WTC11 (cell line): Measurements from ENCODE around the gene ATXN10. TPM values are rescaled to one million over a fixed set of nuclear protein-coding genes. Genes with fewer than 3 reads are reported as not detected.

ENCODE experiments used
- GABPB1 ChIP-seq: sonication (generic); formaldehyde crosslinking; IDR thresholded peaks from 2 replicates; pipeline ENCODE4 v1.8.1; 2023; ENCODE audit warnings: mild to moderate bottlenecking, missing genetic modification reagents
- JUN ChIP-seq: sonication (generic); formaldehyde crosslinking; IDR thresholded peaks from 2 replicates; pipeline ENCODE4 v1.8.0; 2023; ENCODE audit warnings: mild to moderate bottlenecking, missing genetic modification reagents
- NFATC4 ChIP-seq: fragments of 250-450 bp; sonication (Bioruptor Pico); IDR thresholded peaks from 2 replicates; pipeline ENCODE4 v1.9.0; 2021; ENCODE audit warnings: mild to moderate bottlenecking
- RORB ChIP-seq: fragments of 250-450 bp; sonication (Bioruptor Pico); IDR thresholded peaks from 2 replicates; pipeline ENCODE4 v1.9.0; 2021; ENCODE audit warnings: mild to moderate bottlenecking
- TEAD4 ChIP-seq: sonication (generic); formaldehyde crosslinking; IDR thresholded peaks from 2 replicates; pipeline ENCODE4 v1.8.0; 2022; ENCODE audit warnings: mild to moderate bottlenecking, missing genetic modification reagents
- TP53 ChIP-seq: sonication (generic); formaldehyde crosslinking; IDR thresholded peaks from 2 replicates; pipeline ENCODE4 v1.8.1; 2023; ENCODE audit warnings: mild to moderate bottlenecking, missing genetic modification reagents
- ZNF317 ChIP-seq: sonication (generic); formaldehyde crosslinking; IDR thresholded peaks from 2 replicates; pipeline ENCODE4 v1.8.1; 2023; ENCODE audit warnings: low read depth, mild to moderate bottlenecking, moderate library complexity, missing genetic modification reagents, borderline replicate concordance
- ZNF416 ChIP-seq: fragments of 250-450 bp; sonication (Bioruptor Pico); IDR thresholded peaks from 2 replicates; pipeline ENCODE4 v1.9.0; 2021; ENCODE audit warnings: mild to moderate bottlenecking, inconsistent platforms
- total RNA-seq: library from RNA; stranded (reverse); gene quantifications from 3 replicates; pipeline ENCODE4 v1.2.3, GENCODE V29; 2021
- TF ChIP-seq, protein P1 (sequence below): sonication (generic); formaldehyde crosslinking; IDR thresholded peaks from 2 replicates; pipeline ENCODE4 v1.8.0; 2022; ENCODE audit warnings: missing genetic modification reagents
- TF ChIP-seq, protein P2 (sequence below): sonication (generic); formaldehyde crosslinking; IDR thresholded peaks from 2 replicates; pipeline ENCODE4 v1.8.1; 2022; ENCODE audit warnings: mild to moderate bottlenecking, missing genetic modification reagents, moderate library complexity, borderline replicate concordance
- TF ChIP-seq, protein P3 (sequence below): fragments of 250-450 bp; sonication (Bioruptor Pico); conservative IDR thresholded peaks from 2 replicates; pipeline ENCODE4 v1.9.0; 2021; ENCODE audit warnings: mild to moderate bottlenecking
- TF ChIP-seq, protein P4 (sequence below): sonication (generic); formaldehyde crosslinking; IDR thresholded peaks from 2 replicates; pipeline ENCODE4 v1.8.1; 2023; ENCODE audit warnings: mild to moderate bottlenecking, missing genetic modification reagents
- TF ChIP-seq, protein P5 (sequence below): sonication (generic); formaldehyde crosslinking; IDR thresholded peaks from 2 replicates; pipeline ENCODE4 v1.8.0; 2023; ENCODE audit warnings: missing genetic modification reagents, mild to moderate bottlenecking, borderline replicate concordance
- TF ChIP-seq, protein P6 (sequence below): fragments of 250-450 bp; sonication (Bioruptor Pico); IDR thresholded peaks from 2 replicates; pipeline ENCODE4 v1.9.0; 2021; ENCODE audit warnings: mild to moderate bottlenecking, borderline replicate concordance
- TF ChIP-seq, protein P7 (sequence below): fragments of 250-450 bp; sonication (Bioruptor Pico); IDR thresholded peaks from 2 replicates; pipeline ENCODE4 v1.8.0; 2021; ENCODE audit warnings: mild to moderate bottlenecking
- TF ChIP-seq, protein P8 (sequence below): fragments of 200-600 bp; IDR thresholded peaks from 2 replicates; pipeline ENCODE4 v1.8.0; 2022; ENCODE audit warnings: antibody characterized with exemption

The ATXN10 gene
- total RNA-seq, 1 experiment from 2014 or later = 185 TPM

DNA sequence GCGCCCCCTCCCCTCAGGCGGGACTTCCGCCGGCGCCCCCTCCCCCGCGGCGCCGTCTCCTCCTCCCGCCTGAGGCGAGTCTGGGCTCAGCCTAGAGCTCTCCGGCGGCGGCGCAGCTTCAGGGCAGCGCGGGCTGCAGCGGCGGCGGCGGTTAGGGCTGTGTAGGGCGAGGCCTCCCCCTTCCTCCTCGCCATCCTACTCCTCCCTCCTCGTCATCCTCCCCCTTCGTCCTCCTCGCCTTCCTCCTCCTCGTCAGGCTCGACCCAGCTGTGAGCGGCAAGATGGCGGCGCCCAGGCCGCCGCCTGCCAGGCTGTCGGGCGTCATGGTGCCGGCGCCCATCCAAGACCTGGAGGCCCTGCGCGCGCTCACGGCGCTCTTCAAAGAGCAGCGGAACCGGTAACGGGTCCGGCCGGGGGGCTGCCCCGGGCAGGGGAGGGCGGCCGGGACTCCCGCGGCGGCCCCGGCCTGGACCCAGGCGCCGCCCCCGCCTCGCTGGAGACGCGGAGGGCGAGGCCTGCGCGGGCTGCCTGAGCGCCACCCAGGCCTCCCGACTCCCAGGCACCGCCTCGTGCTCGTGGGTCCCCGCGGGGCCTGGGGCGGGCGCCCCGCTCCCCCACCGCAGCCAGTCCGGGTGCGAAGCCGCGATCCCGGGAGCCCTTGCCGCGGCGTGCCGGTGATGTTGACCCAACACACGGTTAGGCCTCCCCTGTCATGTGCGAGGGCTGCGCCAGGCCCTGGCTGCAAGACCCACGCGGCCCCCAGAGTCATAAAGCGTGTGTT, at the start of gene ATXN10 (continued):
- TF ChIP-seq, protein P1, sequence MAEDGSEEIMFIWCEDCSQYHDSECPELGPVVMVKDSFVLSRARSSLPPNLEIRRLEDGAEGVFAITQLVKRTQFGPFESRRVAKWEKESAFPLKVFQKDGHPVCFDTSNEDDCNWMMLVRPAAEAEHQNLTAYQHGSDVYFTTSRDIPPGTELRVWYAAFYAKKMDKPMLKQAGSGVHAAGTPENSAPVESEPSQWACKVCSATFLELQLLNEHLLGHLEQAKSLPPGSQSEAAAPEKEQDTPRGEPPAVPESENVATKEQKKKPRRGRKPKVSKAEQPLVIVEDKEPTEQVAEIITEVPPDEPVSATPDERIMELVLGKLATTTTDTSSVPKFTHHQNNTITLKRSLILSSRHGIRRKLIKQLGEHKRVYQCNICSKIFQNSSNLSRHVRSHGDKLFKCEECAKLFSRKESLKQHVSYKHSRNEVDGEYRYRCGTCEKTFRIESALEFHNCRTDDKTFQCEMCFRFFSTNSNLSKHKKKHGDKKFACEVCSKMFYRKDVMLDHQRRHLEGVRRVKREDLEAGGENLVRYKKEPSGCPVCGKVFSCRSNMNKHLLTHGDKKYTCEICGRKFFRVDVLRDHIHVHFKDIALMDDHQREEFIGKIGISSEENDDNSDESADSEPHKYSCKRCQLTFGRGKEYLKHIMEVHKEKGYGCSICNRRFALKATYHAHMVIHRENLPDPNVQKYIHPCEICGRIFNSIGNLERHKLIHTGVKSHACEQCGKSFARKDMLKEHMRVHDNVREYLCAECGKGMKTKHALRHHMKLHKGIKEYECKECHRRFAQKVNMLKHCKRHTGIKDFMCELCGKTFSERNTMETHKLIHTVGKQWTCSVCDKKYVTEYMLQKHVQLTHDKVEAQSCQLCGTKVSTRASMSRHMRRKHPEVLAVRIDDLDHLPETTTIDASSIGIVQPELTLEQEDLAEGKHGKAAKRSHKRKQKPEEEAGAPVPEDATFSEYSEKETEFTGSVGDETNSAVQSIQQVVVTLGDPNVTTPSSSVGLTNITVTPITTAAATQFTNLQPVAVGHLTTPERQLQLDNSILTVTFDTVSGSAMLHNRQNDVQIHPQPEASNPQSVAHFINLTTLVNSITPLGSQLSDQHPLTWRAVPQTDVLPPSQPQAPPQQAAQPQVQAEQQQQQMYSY = no peak
- TF ChIP-seq, protein P2, sequence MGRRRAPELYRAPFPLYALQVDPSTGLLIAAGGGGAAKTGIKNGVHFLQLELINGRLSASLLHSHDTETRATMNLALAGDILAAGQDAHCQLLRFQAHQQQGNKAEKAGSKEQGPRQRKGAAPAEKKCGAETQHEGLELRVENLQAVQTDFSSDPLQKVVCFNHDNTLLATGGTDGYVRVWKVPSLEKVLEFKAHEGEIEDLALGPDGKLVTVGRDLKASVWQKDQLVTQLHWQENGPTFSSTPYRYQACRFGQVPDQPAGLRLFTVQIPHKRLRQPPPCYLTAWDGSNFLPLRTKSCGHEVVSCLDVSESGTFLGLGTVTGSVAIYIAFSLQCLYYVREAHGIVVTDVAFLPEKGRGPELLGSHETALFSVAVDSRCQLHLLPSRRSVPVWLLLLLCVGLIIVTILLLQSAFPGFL (CRISPR knock-in tag) = no peak
- TF ChIP-seq ZNF416 (no peak), JUN (CRISPR knock-in tag) (peak; percentile 58; the same call in 1 of the 2 replicates), ZNF317 (CRISPR knock-in tag) (no peak), TP53 (no peak), GABPB1 (CRISPR knock-in tag) (no peak), NFATC4 (CRISPR knock-in tag) (no peak), RORB (CRISPR knock-in tag) (no peak), TEAD4 (CRISPR knock-in tag) (0 out of 2 replicates have a peak, but pooled peaks have one; percentile 11)
- TF ChIP-seq, protein P3, sequence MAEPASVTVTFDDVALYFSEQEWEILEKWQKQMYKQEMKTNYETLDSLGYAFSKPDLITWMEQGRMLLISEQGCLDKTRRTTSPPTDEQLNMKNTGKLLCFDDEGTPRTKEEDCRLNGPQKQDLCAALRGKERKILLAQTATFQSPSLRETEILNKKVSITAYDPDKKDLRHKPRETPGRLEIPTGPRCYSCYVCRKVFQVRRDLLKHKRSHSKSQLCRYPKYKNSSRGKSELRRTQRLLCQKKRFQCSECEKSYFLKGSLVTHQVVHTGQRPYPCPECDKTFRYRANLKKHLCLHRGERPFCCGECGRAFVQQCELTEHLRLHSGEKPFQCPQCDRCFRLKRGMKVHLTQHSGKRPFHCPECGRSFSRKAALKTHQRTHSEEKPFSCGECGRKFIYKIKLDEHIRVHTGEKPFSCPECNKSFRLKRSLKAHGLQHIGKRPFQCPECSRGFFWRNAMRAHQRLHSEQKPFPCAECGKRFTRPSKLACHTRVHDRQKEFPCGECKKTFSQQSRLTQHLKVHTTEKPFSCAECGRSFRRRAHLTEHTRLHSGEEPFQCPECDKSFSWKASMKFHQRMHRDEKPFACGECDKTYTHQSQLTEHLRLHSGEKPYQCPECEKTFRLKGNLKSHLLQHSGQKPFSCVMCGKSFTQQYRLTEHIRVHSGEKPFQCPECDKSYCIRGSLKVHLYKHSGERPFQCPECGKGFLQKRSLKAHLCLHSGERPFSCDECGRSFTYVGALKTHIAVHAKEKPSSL = no peak
- TF ChIP-seq, protein P4, sequence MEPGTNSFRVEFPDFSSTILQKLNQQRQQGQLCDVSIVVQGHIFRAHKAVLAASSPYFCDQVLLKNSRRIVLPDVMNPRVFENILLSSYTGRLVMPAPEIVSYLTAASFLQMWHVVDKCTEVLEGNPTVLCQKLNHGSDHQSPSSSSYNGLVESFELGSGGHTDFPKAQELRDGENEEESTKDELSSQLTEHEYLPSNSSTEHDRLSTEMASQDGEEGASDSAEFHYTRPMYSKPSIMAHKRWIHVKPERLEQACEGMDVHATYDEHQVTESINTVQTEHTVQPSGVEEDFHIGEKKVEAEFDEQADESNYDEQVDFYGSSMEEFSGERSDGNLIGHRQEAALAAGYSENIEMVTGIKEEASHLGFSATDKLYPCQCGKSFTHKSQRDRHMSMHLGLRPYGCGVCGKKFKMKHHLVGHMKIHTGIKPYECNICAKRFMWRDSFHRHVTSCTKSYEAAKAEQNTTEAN (CRISPR knock-in tag) = 0 out of 2 replicates have a peak, but pooled peaks have one; percentile 45
- TF ChIP-seq, protein P5, sequence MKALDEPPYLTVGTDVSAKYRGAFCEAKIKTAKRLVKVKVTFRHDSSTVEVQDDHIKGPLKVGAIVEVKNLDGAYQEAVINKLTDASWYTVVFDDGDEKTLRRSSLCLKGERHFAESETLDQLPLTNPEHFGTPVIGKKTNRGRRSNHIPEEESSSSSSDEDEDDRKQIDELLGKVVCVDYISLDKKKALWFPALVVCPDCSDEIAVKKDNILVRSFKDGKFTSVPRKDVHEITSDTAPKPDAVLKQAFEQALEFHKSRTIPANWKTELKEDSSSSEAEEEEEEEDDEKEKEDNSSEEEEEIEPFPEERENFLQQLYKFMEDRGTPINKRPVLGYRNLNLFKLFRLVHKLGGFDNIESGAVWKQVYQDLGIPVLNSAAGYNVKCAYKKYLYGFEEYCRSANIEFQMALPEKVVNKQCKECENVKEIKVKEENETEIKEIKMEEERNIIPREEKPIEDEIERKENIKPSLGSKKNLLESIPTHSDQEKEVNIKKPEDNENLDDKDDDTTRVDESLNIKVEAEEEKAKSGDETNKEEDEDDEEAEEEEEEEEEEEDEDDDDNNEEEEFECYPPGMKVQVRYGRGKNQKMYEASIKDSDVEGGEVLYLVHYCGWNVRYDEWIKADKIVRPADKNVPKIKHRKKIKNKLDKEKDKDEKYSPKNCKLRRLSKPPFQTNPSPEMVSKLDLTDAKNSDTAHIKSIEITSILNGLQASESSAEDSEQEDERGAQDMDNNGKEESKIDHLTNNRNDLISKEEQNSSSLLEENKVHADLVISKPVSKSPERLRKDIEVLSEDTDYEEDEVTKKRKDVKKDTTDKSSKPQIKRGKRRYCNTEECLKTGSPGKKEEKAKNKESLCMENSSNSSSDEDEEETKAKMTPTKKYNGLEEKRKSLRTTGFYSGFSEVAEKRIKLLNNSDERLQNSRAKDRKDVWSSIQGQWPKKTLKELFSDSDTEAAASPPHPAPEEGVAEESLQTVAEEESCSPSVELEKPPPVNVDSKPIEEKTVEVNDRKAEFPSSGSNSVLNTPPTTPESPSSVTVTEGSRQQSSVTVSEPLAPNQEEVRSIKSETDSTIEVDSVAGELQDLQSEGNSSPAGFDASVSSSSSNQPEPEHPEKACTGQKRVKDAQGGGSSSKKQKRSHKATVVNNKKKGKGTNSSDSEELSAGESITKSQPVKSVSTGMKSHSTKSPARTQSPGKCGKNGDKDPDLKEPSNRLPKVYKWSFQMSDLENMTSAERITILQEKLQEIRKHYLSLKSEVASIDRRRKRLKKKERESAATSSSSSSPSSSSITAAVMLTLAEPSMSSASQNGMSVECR (CRISPR knock-in tag) = peak; percentile 26; the same call in 1 of the 2 replicates
- TF ChIP-seq, protein P6, sequence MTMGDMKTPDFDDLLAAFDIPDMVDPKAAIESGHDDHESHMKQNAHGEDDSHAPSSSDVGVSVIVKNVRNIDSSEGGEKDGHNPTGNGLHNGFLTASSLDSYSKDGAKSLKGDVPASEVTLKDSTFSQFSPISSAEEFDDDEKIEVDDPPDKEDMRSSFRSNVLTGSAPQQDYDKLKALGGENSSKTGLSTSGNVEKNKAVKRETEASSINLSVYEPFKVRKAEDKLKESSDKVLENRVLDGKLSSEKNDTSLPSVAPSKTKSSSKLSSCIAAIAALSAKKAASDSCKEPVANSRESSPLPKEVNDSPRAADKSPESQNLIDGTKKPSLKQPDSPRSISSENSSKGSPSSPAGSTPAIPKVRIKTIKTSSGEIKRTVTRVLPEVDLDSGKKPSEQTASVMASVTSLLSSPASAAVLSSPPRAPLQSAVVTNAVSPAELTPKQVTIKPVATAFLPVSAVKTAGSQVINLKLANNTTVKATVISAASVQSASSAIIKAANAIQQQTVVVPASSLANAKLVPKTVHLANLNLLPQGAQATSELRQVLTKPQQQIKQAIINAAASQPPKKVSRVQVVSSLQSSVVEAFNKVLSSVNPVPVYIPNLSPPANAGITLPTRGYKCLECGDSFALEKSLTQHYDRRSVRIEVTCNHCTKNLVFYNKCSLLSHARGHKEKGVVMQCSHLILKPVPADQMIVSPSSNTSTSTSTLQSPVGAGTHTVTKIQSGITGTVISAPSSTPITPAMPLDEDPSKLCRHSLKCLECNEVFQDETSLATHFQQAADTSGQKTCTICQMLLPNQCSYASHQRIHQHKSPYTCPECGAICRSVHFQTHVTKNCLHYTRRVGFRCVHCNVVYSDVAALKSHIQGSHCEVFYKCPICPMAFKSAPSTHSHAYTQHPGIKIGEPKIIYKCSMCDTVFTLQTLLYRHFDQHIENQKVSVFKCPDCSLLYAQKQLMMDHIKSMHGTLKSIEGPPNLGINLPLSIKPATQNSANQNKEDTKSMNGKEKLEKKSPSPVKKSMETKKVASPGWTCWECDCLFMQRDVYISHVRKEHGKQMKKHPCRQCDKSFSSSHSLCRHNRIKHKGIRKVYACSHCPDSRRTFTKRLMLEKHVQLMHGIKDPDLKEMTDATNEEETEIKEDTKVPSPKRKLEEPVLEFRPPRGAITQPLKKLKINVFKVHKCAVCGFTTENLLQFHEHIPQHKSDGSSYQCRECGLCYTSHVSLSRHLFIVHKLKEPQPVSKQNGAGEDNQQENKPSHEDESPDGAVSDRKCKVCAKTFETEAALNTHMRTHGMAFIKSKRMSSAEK (CRISPR knock-in tag) = no peak
- TF ChIP-seq, protein P7, sequence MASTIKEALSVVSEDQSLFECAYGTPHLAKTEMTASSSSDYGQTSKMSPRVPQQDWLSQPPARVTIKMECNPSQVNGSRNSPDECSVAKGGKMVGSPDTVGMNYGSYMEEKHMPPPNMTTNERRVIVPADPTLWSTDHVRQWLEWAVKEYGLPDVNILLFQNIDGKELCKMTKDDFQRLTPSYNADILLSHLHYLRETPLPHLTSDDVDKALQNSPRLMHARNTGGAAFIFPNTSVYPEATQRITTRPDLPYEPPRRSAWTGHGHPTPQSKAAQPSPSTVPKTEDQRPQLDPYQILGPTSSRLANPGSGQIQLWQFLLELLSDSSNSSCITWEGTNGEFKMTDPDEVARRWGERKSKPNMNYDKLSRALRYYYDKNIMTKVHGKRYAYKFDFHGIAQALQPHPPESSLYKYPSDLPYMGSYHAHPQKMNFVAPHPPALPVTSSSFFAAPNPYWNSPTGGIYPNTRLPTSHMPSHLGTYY (CRISPR knock-in tag) = no peak
- TF ChIP-seq, protein P8, sequence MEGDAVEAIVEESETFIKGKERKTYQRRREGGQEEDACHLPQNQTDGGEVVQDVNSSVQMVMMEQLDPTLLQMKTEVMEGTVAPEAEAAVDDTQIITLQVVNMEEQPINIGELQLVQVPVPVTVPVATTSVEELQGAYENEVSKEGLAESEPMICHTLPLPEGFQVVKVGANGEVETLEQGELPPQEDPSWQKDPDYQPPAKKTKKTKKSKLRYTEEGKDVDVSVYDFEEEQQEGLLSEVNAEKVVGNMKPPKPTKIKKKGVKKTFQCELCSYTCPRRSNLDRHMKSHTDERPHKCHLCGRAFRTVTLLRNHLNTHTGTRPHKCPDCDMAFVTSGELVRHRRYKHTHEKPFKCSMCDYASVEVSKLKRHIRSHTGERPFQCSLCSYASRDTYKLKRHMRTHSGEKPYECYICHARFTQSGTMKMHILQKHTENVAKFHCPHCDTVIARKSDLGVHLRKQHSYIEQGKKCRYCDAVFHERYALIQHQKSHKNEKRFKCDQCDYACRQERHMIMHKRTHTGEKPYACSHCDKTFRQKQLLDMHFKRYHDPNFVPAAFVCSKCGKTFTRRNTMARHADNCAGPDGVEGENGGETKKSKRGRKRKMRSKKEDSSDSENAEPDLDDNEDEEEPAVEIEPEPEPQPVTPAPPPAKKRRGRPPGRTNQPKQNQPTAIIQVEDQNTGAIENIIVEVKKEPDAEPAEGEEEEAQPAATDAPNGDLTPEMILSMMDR = no peak
